GM21381 (cell line): ENCODE data around the gene FIBP.

Source experiments
- ATAC-seq: cut with Tn5 transposase; IDR thresholded peaks from one replicate; pipeline ENCODE4 v1.9.1; 2021; ENCODE audit warnings: mild to moderate bottlenecking, moderate library complexity; ENCODE audit not compliant: unreplicated experiment

FIBP gene

GRCh38 chr11:65871811-65872548 lies 16.3 kb downstream of the FIBP start:
- no peak for ATAC-seq

GRCh38 chr11:65870706-65871681 lies 17.3 kb downstream of the FIBP start:
- ATAC-seq: no peak

GRCh38 chr11:65870307-65870658 lies 18.0 kb downstream of the FIBP start:
- no peak for ATAC-seq

- no peak for ATAC-seq
These were observed 18.5 kb downstream of the FIBP start for GRCh38 chr11:65869643-65870306.

- no peak for ATAC-seq
These were observed 19.4 kb downstream of the FIBP start for GRCh38 chr11:65868907-65869306.

- ATAC-seq: no peak
These were observed 20.1 kb downstream of the FIBP start for GRCh38 chr11:65868076-65868667.

GRCh38 chr11:65867284-65868071 lies 20.8 kb downstream of the FIBP start:
- ATAC-seq: no peak

- no peak for ATAC-seq
These were observed 21.6 kb downstream of the FIBP start for GRCh38 chr11:65866509-65867283.

- ATAC-seq: no peak
These were observed 22.6 kb downstream of the FIBP start for GRCh38 chr11:65865550-65866172.

GRCh38 chr11:65864706-65865471 lies 23.4 kb downstream of the FIBP start:
- ATAC-seq: no peak

- ATAC-seq: no peak
These were observed 24.2 kb downstream of the FIBP start for GRCh38 chr11:65863889-65864705.

GRCh38 chr11:65862941-65863888 lies 25.1 kb downstream of the FIBP start:
- no peak for ATAC-seq

GRCh38 chr11:65862191-65862735 lies 26.0 kb downstream of the FIBP start:
- ATAC-seq: no peak

- no peak for ATAC-seq
These were observed 26.6 kb downstream of the FIBP start for GRCh38 chr11:65861533-65862183.

- no peak for ATAC-seq
These were observed 27.1 kb downstream of the FIBP start for GRCh38 chr11:65861165-65861505.
